Small intestine (tissue), 7 donors: ENCODE data around the gene ZFR2. TPM values are rescaled to one million over a fixed set of nuclear protein-coding genes. Genes with fewer than 3 reads are reported as not detected.
A peak's percentile ranks its signal among the peaks of the same experiment; 100 is the strongest.

Source experiments
- DNase-seq, 2 donors: peaks; one replicate each; pipeline versions ENCODE4 v3.0.0 to v3.0.0-alpha.2; 2013
- FAIRE-seq: peaks from 2 replicates; lab custom pipeline; 2012; peaks lifted over from hg19 to GRCh38; lab: Jason Lieb, UNC
- H3K27ac ChIP-seq, 3 donors: one replicate each; pipeline ENCODE4 v1.5.1; 2013; ENCODE audit warnings: low read length in 2 of 3, mild to moderate bottlenecking in 2 of 3, control low read depth in 1 of 3, inconsistent platforms in 1 of 3, low read depth in 1 of 3, moderate library complexity in 1 of 3
- H3K27me3 ChIP-seq, 3 donors: one replicate each; pipeline ENCODE4 v1.6.1; 2013; ENCODE audit warnings: low read length in 3 of 3, inconsistent platforms in 1 of 3; ENCODE audit not compliant: control insufficient read depth in 3 of 3, insufficient read depth in 3 of 3
- H3K36me3 ChIP-seq, 3 donors: one replicate each; pipeline ENCODE4 v1.6.1; 2013; ENCODE audit warnings: low read length in 3 of 3, inconsistent platforms in 1 of 3, low read depth in 1 of 3, mild to moderate bottlenecking in 1 of 3, moderate library complexity in 1 of 3; ENCODE audit not compliant: control insufficient read depth in 3 of 3, insufficient read depth in 2 of 3
- H3K4me1 ChIP-seq, 3 donors: one replicate each; pipeline ENCODE4 v1.6.1; 2013; ENCODE audit warnings: low read length in 2 of 3, inconsistent platforms in 1 of 3, low read depth in 1 of 3, mild to moderate bottlenecking in 1 of 3, moderate library complexity in 1 of 3; ENCODE audit not compliant: control insufficient read depth in 3 of 3, insufficient read depth in 2 of 3
- H3K4me3 ChIP-seq, 3 donors: one replicate each; pipeline ENCODE4 v1.5.1; 2013; ENCODE audit warnings: low read length in 3 of 3, control low read depth in 1 of 3, inconsistent platforms in 1 of 3, low read depth in 1 of 3, mild to moderate bottlenecking in 1 of 3, moderate library complexity in 1 of 3
- H3K9me3 ChIP-seq, 2 donors: one replicate each; pipeline ENCODE4 v1.6.1; 2013; ENCODE audit warnings: low read depth in 1 of 2, low read length in 1 of 2; ENCODE audit not compliant: control insufficient read depth in 2 of 2, insufficient read depth in 1 of 2
- WGBS, 3 donors: extraction: QIAGEN DNeasy Blood & Tissue Kit; methylation state at CpG; one replicate each; pipeline ENCODE4 v1.1.7; 2013; 5-methylcytosine and 5-hydroxymethylcytosine counted together
- polyA plus RNA-seq, 4 donors: library from polyadenylated mRNA; stranded (reverse) in 3 of 4; unstranded in 1 of 4; fragments of 200-250 nt in 3 of 4; fragments of 120-200 nt in 1 of 4; gene quantifications; one replicate each; pipeline versions ENCODE4 v1.2.1 to v1.2.3, GENCODE V29; 2013
- donor health status: healthy with polysubstance abuse.
- donor health status: control.
- donor health status: control.
- donor health status: Bipolar disorder and iron deficiency.
- donor health status: healthy.

ZFR2 gene
- polyA plus RNA-seq, 4 donors = 0.43 to 0.75 TPM; not detected in 2

DNA sequence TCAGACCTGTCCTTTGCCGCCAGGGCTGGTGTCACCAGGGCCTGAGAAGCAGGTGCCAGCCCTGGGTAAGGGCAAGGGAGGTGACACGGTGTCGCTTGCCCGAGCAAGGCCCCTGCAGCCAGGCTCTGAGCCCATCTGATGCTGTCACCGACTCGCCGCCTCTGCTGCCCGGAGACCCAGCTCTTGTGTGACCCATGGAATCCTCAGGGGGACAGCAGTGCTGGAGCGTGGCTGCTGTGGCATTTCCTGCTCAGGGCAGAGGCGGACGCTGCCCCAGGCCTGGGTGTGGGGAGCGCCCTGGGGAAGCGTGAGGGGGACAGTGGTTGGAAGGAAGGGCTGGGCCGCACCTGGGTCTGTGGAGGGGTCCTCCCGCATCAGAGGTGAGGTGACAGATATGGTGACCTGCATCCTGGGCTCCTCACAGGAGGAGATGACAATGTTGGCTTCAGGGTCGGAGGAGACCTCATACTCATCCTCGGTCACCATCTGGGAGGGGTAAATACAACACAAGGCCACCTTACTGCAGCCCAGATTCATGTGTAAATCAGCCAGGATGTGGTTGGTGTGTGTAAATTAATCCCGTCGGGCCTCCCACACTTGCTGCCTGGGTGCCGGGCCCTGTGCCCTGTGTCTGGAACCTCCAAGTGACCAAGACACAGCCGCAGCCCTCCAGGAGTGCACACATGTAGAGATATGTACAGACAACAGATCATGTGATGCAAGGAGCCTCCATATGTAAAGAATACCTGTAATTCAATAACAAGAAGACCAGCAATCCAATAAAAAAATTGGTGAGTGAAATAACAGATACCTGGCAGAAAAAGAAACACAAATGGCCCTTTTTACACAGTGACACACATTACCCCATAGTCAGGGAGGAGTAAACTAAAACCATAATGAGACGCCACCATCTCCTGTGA lies 55.1 kb downstream of the ZFR2 start:
- no peaks in the 10 kb centered on the region for H3K36me3 ChIP-seq
- no peaks in the 10 kb centered on the region for H3K27me3 ChIP-seq
- no peaks in the 10 kb centered on the region for H3K4me1 ChIP-seq
- H3K9me3 ChIP-seq = no peaks in the 10 kb centered on the region
- WGBS, 3 donors = 77 to 86% (median 79%) methylated on average over 22 of the region's 22 CpGs
- H3K27ac ChIP-seq = peak overlapping the region in 2 of 3 donors; percentile 8 to 32
- DNase-seq (no peak), FAIRE-seq (no peak)
- H3K4me3 ChIP-seq = no peak overlapping the region

DNA sequence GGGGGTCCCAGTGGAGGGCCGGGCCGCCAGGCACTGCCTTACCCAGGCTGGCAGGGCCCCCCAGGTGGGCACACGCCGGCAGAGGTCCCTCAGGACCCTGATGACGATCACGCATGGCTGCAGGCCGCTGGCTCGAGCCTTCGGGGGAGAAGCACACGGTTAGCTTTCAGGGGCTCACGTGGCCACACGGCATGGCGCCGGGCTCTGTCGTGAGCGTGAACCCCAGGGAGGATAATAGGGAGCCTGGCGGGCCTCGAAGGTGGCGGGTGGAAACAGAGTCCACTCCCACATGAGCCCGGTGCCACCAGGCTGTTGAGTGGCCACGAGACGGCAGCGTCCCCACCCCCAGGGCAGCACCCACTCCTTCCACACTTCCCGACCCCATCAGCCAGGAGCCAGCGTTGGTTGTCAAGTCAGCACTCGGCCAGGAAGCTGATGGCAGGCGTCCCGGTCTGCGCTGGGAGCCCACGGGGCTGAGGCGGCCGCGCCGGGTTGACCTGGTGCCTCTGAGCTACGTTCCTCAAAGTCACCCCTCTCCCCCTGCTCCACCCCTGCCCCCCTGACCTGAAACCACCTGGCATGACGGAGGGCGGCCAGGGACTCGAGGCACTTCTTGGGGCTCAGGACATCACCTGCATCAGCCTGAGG lies 58.0 kb downstream of the ZFR2 start:
- FAIRE-seq (no peak), DNase-seq (no peak)
- H3K27ac ChIP-seq = no peak overlapping the region
- H3K27me3 ChIP-seq = no peaks in the 10 kb centered on the region
- no peak overlapping the region for H3K4me3 ChIP-seq
- no peaks in the 10 kb centered on the region for H3K4me1 ChIP-seq
- no peaks in the 10 kb centered on the region for H3K36me3 ChIP-seq
- 75 to 83% (median 76%) methylated on average over 34 to 38 of the region's 38 CpGs for WGBS, 3 donors
- H3K9me3 ChIP-seq = no peaks in the 10 kb centered on the region

DNA sequence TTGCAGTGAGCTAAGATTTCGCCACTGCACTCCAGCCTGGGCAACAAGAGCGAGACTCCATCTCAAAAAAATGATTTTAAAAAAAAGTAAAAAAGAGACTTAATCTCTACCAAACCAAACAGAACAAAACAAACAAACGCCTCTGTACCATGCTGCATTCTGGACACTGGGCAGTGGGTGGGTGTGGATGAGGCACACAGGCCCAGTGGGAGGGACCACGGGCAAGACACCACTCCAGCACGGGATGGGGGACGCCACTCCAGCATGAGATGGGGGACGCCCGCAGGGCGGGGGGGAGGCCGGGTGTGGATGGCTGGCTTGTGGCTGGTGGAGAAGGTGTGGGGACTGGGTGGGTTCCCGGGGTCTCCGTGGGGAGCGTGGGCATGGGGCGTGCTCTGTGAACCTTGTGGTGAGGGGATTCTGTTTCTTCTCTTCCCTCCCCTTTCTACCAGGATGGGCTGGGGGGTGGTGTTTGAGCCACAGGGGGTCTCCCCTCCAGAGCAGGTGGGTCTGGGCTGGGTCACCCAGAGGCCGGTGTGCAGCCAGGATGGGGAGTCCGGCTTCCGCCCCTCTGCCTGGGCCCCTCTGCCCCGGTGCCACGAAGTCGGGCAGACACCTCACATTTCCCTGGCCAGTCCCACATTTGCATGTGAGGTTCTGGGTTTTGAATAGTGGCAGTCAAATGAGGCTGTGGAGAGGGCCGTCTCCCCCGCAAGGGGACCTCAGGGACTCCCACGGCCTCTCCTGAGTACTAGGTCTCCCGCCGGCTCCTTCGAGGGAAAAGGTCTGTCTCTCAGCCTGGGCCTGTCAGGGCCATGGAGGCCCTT lies 58.7 kb downstream of the ZFR2 start:
- Histone ChIP-seq H3K9me3 (no peaks in the 10 kb centered on the region), H3K27me3 (no peaks in the 10 kb centered on the region), H3K36me3 (no peaks in the 10 kb centered on the region), H3K27ac (no peak overlapping the region), H3K4me1 (no peaks in the 10 kb centered on the region), H3K4me3 (no peak overlapping the region)
- WGBS, 3 donors = 75 to 80% (median 80%) methylated on average over 25 to 26 of the region's 26 CpGs
- DNase-seq (no peak), FAIRE-seq (no peak)

DNA sequence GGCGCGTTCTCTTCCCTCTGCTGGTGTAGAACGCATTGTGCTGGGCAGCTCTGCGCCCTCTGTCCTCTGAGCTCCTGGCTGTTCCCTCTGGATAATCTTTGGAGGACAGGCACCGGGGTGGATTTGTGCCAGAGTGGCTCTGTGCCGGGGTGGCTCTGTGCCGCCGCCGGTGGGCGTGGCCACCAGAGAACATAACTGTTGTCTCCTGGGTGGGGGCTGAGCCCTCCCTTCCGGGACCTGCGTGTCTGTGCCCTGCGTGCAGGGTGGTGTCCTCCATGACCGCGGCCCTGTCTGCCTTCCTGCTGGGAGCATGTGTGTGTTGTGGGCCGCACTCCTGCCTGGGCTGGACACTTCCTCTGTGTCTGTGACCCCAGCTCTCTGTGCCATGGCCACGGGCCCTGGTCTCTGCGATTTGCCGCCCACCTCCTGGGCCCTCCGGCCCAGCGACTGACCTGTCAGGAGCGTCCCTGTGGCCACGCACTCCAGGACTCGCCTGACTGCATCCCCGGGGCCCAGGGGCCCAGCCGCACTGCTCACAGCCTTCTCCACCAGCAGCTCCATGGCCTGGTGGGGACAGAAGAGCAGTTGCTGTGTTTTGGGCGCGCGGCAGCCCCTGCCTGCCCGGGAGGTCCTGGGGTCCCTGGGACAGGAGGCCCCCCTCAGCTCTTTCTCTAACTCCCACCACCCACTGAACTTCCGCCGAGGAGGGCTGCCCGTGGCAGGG lies 60.3 kb downstream of the ZFR2 start:
- FAIRE-seq (no peak), DNase-seq (no peak)
- WGBS, 3 donors = 72 to 85% (median 82%) methylated on average over 28 to 33 of the region's 33 CpGs
- no peaks in the 10 kb centered on the region for H3K36me3 ChIP-seq
- H3K4me3 ChIP-seq = no peak overlapping the region
- peaks cover 0 to 3% (median 0%) of the 10 kb centered on the region in 3 donors for H3K27me3 ChIP-seq
- no peaks in the 10 kb centered on the region for H3K9me3 ChIP-seq
- no peak overlapping the region for H3K27ac ChIP-seq
- H3K4me1 ChIP-seq = no peaks in the 10 kb centered on the region

DNA sequence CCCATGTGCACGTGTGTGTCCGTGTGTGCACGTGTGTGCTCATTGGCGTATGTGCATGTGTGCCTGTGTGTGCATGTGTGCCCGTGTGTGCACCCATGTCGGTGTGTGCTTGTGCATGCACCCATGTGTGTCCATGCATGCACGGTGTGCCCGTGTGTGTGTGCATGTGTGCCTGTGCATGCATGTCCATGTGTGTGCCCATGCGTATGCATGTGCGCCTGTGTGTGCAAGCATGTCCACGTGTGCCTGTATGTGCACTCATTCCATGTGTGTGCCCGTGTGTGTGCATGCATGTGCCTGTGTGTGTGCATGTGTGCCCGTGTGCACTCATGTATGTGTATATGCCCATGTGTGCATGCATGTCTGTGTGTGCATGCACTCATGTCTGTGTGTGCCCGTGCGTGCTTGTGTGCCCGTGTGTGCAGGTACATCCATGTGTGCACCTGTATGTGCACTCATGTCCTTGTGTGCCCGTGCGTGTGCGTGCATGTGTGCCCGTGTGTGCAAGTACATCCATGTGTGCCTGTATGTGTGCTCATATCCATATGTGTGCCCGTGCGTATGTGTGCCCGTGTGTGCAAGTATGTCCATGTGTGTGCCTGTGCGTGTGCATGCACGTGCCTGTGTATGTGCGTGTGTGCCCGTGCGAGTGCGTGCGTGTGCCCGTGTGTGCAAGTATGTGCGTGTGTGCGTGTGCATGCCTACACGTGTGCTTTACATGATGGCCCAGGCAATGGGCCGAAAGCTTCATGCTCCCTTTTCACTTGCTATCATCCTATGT lies 61.1 kb downstream of the ZFR2 start:
- no peak for FAIRE-seq
- 91 to 96% (median 95%) methylated on average over 35 of the region's 35 CpGs for WGBS, 3 donors
- H3K36me3 ChIP-seq = no peaks in the 10 kb centered on the region
- no peaks in the 10 kb centered on the region for H3K9me3 ChIP-seq
- no peak for DNase-seq
- H3K4me3 ChIP-seq = no peak overlapping the region
- H3K27me3 ChIP-seq = peaks cover 0 to 5% (median 0%) of the 10 kb centered on the region in 3 donors
- H3K4me1 ChIP-seq = no peaks in the 10 kb centered on the region
- H3K27ac ChIP-seq = no peak overlapping the region

DNA sequence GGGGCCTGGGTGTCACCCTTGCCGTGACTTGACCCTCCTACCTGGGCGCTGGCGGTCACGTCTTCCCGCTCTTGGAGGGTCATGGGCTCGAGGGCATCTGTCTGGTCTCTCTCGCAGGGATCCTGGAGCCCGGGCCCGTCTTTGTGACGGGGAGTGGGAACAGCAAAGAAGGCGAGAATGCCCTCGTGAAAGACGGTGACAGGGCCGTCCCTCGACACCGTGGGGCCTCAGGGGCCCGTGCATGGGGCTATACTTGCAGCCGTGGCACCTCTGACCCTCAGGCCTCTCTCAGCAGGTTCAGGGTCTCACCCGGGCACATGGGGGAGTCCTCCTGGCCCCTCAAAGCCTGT lies 61.7 kb downstream of the ZFR2 start:
- DNase-seq (no peak), FAIRE-seq (no peak)
- Histone ChIP-seq H3K36me3 (no peaks in the 10 kb centered on the region), H3K27ac (no peak overlapping the region), H3K9me3 (no peaks in the 10 kb centered on the region), H3K4me1 (no peaks in the 10 kb centered on the region), H3K4me3 (no peak overlapping the region), H3K27me3 (peaks cover 0 to 10% (median 0%) of the 10 kb centered on the region in 3 donors)
- WGBS, 3 donors = 70 to 85% (median 81%) methylated on average over 19 of the region's 19 CpGs

DNA sequence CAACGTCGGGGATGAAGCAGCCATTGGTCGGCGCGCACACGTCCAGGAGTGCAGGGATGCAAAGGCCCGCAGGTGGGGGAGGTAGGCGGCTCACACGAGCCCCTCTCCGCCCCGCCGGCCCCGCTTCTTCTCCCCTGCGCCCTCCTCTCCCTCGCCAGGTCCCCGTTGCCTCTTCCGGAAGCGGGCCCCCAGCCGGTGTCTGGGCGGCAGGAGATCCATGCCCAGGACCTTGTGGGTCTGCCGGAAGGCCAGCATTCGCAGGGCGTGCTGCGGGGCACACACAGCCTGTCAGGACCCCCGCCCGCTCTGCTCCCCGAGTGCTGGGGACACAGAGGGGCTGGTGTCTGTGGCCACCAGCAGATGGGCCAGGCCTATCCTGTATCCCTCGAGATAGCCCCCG lies 63.0 kb downstream of the ZFR2 start:
- no peak overlapping the region for H3K27ac ChIP-seq
- H3K27me3 ChIP-seq = peaks cover 0 to 22% (median 7%) of the 10 kb centered on the region in 3 donors
- no peak overlapping the region for H3K4me3 ChIP-seq
- 87 to 90% (median 90%) methylated on average over 27 to 29 of the region's 29 CpGs for WGBS, 3 donors
- FAIRE-seq (no peak), DNase-seq (no peak)
- H3K36me3 ChIP-seq = no peaks in the 10 kb centered on the region
- H3K4me1 ChIP-seq = no peaks in the 10 kb centered on the region
- no peaks in the 10 kb centered on the region for H3K9me3 ChIP-seq
